ENCODE measurements around the gene MARCHF10.

MARCHF10 gene

GRCh38 chr17:62653826-62654761, 154.0 kb downstream of the MARCHF10 start:
- DNase-seq, result no peak

GRCh38 chr17:62653002-62653825, 154.9 kb downstream of the MARCHF10 start:
- DNase-seq, result peak; percentile 72

DNA sequence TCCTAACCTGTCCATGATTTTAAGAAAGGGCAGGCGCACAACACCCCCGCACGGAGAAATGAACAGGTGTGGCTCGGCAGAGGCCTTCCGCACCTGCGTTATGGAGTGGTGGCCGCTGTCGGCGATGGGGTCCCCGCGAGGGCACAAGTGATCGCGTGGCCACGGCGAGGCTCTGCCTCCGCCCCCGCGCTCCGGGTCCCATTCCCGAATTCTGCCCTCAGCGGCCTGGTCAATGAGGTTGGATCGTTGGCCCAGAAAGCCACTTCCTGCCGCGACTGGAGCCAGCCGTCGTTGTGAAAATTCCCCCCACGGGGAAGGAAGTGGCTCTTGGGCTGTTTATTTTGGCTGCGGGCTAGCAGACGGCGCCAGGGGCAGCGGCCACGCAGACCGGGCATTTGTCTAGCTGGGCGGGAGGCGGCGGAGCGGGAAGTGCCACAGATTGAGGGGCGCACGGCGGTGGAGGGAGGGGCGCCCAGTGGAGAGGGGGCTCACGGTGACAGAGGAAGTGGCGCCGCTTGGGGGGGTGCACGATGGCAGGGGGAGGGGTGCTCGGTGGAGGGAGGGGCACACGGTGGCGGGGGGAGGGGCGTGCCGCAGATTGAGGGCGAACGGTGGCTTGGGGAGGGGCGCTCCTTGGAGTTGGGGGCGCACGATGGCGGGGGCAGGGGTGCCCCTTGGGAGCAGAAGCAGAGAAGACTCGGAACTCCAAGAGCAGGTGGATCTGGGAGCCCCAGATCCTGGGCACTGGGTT, 155.7 kb downstream of the MARCHF10 start:
- DNase-seq, result peak; percentile 37
